Activated naive CD8-positive, alpha-beta T cell (primary cell): ENCODE measurements around the gene PARP11.

Experiments used
- H3K27ac Mint-ChIP-seq: one replicate; pipeline ENCODE4 v1.8.0; 2021; ENCODE audit warnings: mixed read lengths
- H3K27me3 Mint-ChIP-seq: one replicate; pipeline ENCODE4 v1.8.0; 2021; ENCODE audit warnings: mixed read lengths
- H3K36me3 Mint-ChIP-seq: one replicate; pipeline ENCODE4 v1.8.0; 2021; ENCODE audit warnings: mixed read lengths
- H3K4me1 Mint-ChIP-seq: one replicate; pipeline ENCODE4 v1.8.0; 2021; ENCODE audit warnings: low read depth, mixed read lengths
- H3K4me3 Mint-ChIP-seq: one replicate; pipeline ENCODE4 v1.8.0; 2021; ENCODE audit warnings: mild to moderate bottlenecking, mixed read lengths
- H3K9me3 Mint-ChIP-seq: one replicate; pipeline ENCODE4 v1.8.0; 2021; ENCODE audit warnings: low read depth, mixed read lengths

PARP11 gene

GRCh38 chr12:3872800-3873636 lies at the start of gene PARP11:
TSS of gene PARP11 (minus strand) at chr12:3873399. CDS start at chr12:3873229, 170 bp downstream.
- H3K27ac Mint-ChIP-seq: peak within 1 kb of the TSS; percentile 99
- peaks cover 52% of the 10 kb centered on the region for H3K4me1 Mint-ChIP-seq
- no peaks in the 10 kb centered on the region for H3K9me3 Mint-ChIP-seq
- H3K27me3 Mint-ChIP-seq: no peaks in the 10 kb centered on the region
- peaks cover 5% of the 10 kb centered on the region for H3K36me3 Mint-ChIP-seq
- H3K4me3 Mint-ChIP-seq: peak within 1 kb of the TSS; percentile 99

- H3K27ac Mint-ChIP-seq: no peak overlapping the region
- H3K4me1 Mint-ChIP-seq: peaks cover 34% of the 10 kb centered on the region
- peaks cover 5% of the 10 kb centered on the region for H3K9me3 Mint-ChIP-seq
- no peak overlapping the region for H3K4me3 Mint-ChIP-seq
- no peaks in the 10 kb centered on the region for H3K27me3 Mint-ChIP-seq
- H3K36me3 Mint-ChIP-seq: no peaks in the 10 kb centered on the region
Measured at GRCh38 chr12:3922033-3922432, 48.8 kb upstream of the PARP11 start.

GRCh38 chr12:3921526-3921925 lies 48.3 kb upstream of the PARP11 start:
- peaks cover 34% of the 10 kb centered on the region for H3K4me1 Mint-ChIP-seq
- peaks cover 5% of the 10 kb centered on the region for H3K9me3 Mint-ChIP-seq
- no peak overlapping the region for H3K4me3 Mint-ChIP-seq
- H3K27ac Mint-ChIP-seq: no peak overlapping the region
- H3K36me3 Mint-ChIP-seq: no peaks in the 10 kb centered on the region
- H3K27me3 Mint-ChIP-seq: no peaks in the 10 kb centered on the region

- peaks cover 34% of the 10 kb centered on the region for H3K4me1 Mint-ChIP-seq
- H3K9me3 Mint-ChIP-seq: peaks cover 2% of the 10 kb centered on the region
- H3K27ac Mint-ChIP-seq: no peak overlapping the region
- H3K4me3 Mint-ChIP-seq: no peak overlapping the region
- no peaks in the 10 kb centered on the region for H3K36me3 Mint-ChIP-seq
- no peaks in the 10 kb centered on the region for H3K27me3 Mint-ChIP-seq
Measured at GRCh38 chr12:3921151-3921471, 47.9 kb upstream of the PARP11 start.

- peaks cover 29% of the 10 kb centered on the region for H3K4me1 Mint-ChIP-seq
- H3K27ac Mint-ChIP-seq: no peak overlapping the region
- no peaks in the 10 kb centered on the region for H3K27me3 Mint-ChIP-seq
- no peaks in the 10 kb centered on the region for H3K36me3 Mint-ChIP-seq
- no peaks in the 10 kb centered on the region for H3K9me3 Mint-ChIP-seq
- H3K4me3 Mint-ChIP-seq: no peak overlapping the region
Measured at GRCh38 chr12:3920351-3921150, 47.4 kb upstream of the PARP11 start.

- Mint-ChIP-seq H3K9me3 (peaks cover 10% of the 10 kb centered on the region), H3K36me3 (peaks cover 20% of the 10 kb centered on the region), H3K4me1 (peaks cover 19% of the 10 kb centered on the region), H3K27ac (peak overlapping the region; percentile 73), H3K4me3 (no peak overlapping the region), H3K27me3 (no peaks in the 10 kb centered on the region)
Measured at GRCh38 chr12:3913278-3913677, 40.1 kb upstream of the PARP11 start.

- Mint-ChIP-seq H3K4me3 (no peak overlapping the region), H3K27ac (peak overlapping the region; percentile 73)
Measured at GRCh38 chr12:3912863-3913262, 39.7 kb upstream of the PARP11 start.

GRCh38 chr12:3911409-3911808 lies 38.2 kb upstream of the PARP11 start:
- H3K36me3 Mint-ChIP-seq: peaks cover 20% of the 10 kb centered on the region
- peaks cover 10% of the 10 kb centered on the region for H3K9me3 Mint-ChIP-seq
- H3K4me3 Mint-ChIP-seq: no peak overlapping the region
- peak overlapping the region; percentile 55 for H3K27ac Mint-ChIP-seq
- no peaks in the 10 kb centered on the region for H3K27me3 Mint-ChIP-seq
- H3K4me1 Mint-ChIP-seq: peaks cover 36% of the 10 kb centered on the region

More at GRCh38 chr12:3912863-3913262, 39.7 kb upstream of the PARP11 start:
- Mint-ChIP-seq H3K36me3 (peaks cover 20% of the 10 kb centered on the region), H3K4me1 (peaks cover 23% of the 10 kb centered on the region), H3K9me3 (peaks cover 10% of the 10 kb centered on the region), H3K27me3 (no peaks in the 10 kb centered on the region)

GRCh38 chr12:3905664-3906063 lies 32.5 kb upstream of the PARP11 start:
- Mint-ChIP-seq H3K4me3 (peak overlapping the region; percentile 88), H3K9me3 (no peaks in the 10 kb centered on the region), H3K4me1 (peaks cover 44% of the 10 kb centered on the region), H3K36me3 (peaks cover 6% of the 10 kb centered on the region), H3K27me3 (no peaks in the 10 kb centered on the region), H3K27ac (peak overlapping the region; percentile 95)

GRCh38 chr12:3904999-3905398 lies 31.8 kb upstream of the PARP11 start:
- Mint-ChIP-seq H3K27me3 (no peaks in the 10 kb centered on the region), H3K9me3 (no peaks in the 10 kb centered on the region), H3K27ac (peak overlapping the region; percentile 95), H3K4me1 (peaks cover 50% of the 10 kb centered on the region), H3K36me3 (peaks cover 4% of the 10 kb centered on the region), H3K4me3 (peak overlapping the region; percentile 88)

GRCh38 chr12:3902921-3903320 lies 29.7 kb upstream of the PARP11 start:
- no peak overlapping the region for H3K27ac Mint-ChIP-seq
- no peaks in the 10 kb centered on the region for H3K9me3 Mint-ChIP-seq
- H3K4me3 Mint-ChIP-seq: no peak overlapping the region
- no peaks in the 10 kb centered on the region for H3K36me3 Mint-ChIP-seq
- H3K27me3 Mint-ChIP-seq: no peaks in the 10 kb centered on the region
- H3K4me1 Mint-ChIP-seq: peaks cover 62% of the 10 kb centered on the region

- Mint-ChIP-seq H3K36me3 (no peaks in the 10 kb centered on the region), H3K27me3 (no peaks in the 10 kb centered on the region), H3K27ac (no peak overlapping the region), H3K4me3 (no peak overlapping the region), H3K9me3 (no peaks in the 10 kb centered on the region), H3K4me1 (peaks cover 64% of the 10 kb centered on the region)
Measured at GRCh38 chr12:3901116-3901515, 27.9 kb upstream of the PARP11 start.

- no peaks in the 10 kb centered on the region for H3K27me3 Mint-ChIP-seq
- no peaks in the 10 kb centered on the region for H3K36me3 Mint-ChIP-seq
- H3K9me3 Mint-ChIP-seq: no peaks in the 10 kb centered on the region
- H3K4me1 Mint-ChIP-seq: peaks cover 47% of the 10 kb centered on the region
- H3K27ac Mint-ChIP-seq: peak overlapping the region; percentile 51
- no peak overlapping the region for H3K4me3 Mint-ChIP-seq
Measured at GRCh38 chr12:3898756-3899155, 25.6 kb upstream of the PARP11 start.

- H3K36me3 Mint-ChIP-seq: no peaks in the 10 kb centered on the region
- no peaks in the 10 kb centered on the region for H3K27me3 Mint-ChIP-seq
- H3K4me1 Mint-ChIP-seq: peaks cover 46% of the 10 kb centered on the region
- H3K4me3 Mint-ChIP-seq: peak overlapping the region; percentile 61
- no peaks in the 10 kb centered on the region for H3K9me3 Mint-ChIP-seq
- peak overlapping the region; percentile 92 for H3K27ac Mint-ChIP-seq
Measured at GRCh38 chr12:3897371-3897971, 24.3 kb upstream of the PARP11 start.

GRCh38 chr12:3896801-3897351 lies 23.7 kb upstream of the PARP11 start:
- H3K27me3 Mint-ChIP-seq: no peaks in the 10 kb centered on the region
- peak overlapping the region; percentile 92 for H3K27ac Mint-ChIP-seq
- no peaks in the 10 kb centered on the region for H3K36me3 Mint-ChIP-seq
- H3K4me1 Mint-ChIP-seq: peaks cover 46% of the 10 kb centered on the region
- peak overlapping the region; percentile 61 for H3K4me3 Mint-ChIP-seq
- H3K9me3 Mint-ChIP-seq: no peaks in the 10 kb centered on the region
